Neural cell (in vitro differentiated cells): ENCODE measurements around the gene VIT. TPM values are rescaled to one million over a fixed set of nuclear protein-coding genes. Genes with fewer than 3 reads are reported as not detected.

Source experiments
- polyA plus RNA-seq: library from polyadenylated mRNA; depleted of rRNA; stranded (reverse); fragments of >200 nt; gene quantifications from 2 replicates; pipeline ENCODE4 v1.2.3, GENCODE V29; 2014

The VIT gene
- polyA plus RNA-seq, 1 donor from 2014 or later: not detected

Other genes starting within 250 kb of the VIT start
- gene FEZ2, start 98.5 kb upstream of the VIT start, polyA plus RNA-seq: 36.3 and 36.8 TPM in 2 replicates